Left colon (tissue), 2 donors: Measurements from ENCODE around the gene BARHL2. TPM values are rescaled to one million over a fixed set of nuclear protein-coding genes. Genes with fewer than 3 reads are reported as not detected.

ENCODE experiments used
- ATAC-seq: fragments of 200-7000 bp; cut with Tn5 transposase; one replicate; pipeline ENCODE4 v1.9.1; 2020; ENCODE audit warnings: mild to moderate bottlenecking, moderate library complexity
- DNase-seq, 2 donors: peaks; one replicate each; pipeline ENCODE4 v3.0.0-alpha.2; 2020
- intact Hi-C, 2 donors: fragments of 100-400 bp; cut with DNase I in 1 of 2; cut with micrococcal nuclease in 1 of 2; formaldehyde crosslinking; loops; one replicate each; pipeline versions ENCODE4 v1.11.2 to v1.14.0; 2022; cut with DNase I, micrococcal nuclease
- total RNA-seq, 2 donors: library from RNA; stranded (reverse); fragmentation: NEBNext Ultra II Directional; extraction: Animal tissue kit (Norgen Biotek cat#: 25700); gene quantifications; one replicate each; pipeline ENCODE4 v1.2.1, GENCODE V29; 2021
- donor health status: DM: no; HTN: no; CAD: no.
- donor health status: DM: yes; HTN: yes; CAD: no.

BARHL2 gene
- total RNA-seq, 2 donors from 2014 or later = not detected

DNA sequence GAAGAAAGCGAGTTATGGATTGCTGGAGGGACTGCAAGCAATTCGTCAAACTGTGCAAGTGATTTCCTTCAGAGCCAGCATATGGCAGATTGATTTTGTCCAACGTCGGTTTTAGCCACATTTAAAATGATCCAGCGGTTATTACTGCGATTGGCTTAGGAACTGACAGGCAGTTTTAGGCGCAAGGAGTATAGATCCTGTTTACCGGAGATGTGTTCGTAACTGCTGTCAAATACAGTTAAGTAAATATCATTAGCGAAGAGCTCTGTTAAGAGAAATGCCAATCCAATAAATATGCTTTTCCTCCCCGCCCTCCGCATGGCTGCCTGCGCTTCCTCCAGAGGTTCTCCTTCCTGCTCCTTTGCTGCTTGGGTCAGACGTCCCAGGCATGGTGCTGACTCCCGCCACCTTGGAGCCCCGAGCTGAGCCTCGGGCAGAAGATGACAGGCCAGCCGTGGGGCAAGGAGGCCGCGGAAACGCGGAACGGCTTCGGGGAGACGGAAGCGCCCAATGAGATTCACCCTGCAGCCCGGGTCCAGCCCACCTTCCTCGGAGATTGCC lies 9.4 kb upstream of the BARHL2 start:
- ATAC-seq (no peak), DNase-seq (no peak)
- intact Hi-C loops = loop anchor here in 1 of 2 donors (10.0 kb wide), 1 partner anchor 238 kb away; no protein-coding TSS in a partner anchor

DNA sequence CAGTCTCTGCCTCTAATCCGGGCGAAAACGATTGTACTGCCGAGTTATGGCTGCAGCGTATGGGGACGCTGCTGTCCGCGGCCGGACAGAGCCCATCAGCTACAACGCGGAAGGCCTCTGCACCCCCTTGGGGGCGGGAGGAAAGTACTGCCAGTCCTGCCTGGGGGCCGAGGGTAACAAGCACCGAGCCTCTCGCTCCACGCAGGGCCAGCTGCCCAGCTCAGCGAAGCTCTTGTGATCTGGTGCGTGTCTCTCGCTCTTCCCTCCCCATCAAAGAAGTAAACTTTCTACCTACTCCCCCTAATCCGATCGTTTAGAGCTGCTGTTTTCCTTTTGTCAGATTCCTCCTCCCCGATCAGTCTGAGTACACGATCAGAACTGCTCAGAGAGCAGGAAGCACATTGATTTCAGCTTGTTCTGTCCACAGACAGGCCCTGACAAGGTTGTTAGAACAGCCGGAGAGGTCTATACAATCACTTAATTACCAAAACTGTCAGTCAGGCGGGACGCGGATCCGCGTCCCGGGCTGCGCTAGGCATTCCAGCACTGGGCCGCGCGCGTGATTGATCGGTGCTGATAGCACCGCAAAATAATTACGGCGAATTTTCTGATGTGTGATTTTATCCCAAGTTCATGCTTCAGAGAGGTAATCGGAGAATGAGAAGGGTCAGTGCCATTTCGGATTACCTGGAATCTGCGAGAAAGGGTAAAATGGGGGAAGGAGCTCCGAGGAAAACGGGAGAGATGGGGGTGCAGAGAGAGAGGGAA lies 8.7 kb upstream of the BARHL2 start:
- ATAC-seq = peak; percentile 38
- no peak for DNase-seq
- intact Hi-C loops = loop anchor here in 1 of 2 donors (10.0 kb wide), 1 partner anchor 239 kb away; no protein-coding TSS in a partner anchor

DNA sequence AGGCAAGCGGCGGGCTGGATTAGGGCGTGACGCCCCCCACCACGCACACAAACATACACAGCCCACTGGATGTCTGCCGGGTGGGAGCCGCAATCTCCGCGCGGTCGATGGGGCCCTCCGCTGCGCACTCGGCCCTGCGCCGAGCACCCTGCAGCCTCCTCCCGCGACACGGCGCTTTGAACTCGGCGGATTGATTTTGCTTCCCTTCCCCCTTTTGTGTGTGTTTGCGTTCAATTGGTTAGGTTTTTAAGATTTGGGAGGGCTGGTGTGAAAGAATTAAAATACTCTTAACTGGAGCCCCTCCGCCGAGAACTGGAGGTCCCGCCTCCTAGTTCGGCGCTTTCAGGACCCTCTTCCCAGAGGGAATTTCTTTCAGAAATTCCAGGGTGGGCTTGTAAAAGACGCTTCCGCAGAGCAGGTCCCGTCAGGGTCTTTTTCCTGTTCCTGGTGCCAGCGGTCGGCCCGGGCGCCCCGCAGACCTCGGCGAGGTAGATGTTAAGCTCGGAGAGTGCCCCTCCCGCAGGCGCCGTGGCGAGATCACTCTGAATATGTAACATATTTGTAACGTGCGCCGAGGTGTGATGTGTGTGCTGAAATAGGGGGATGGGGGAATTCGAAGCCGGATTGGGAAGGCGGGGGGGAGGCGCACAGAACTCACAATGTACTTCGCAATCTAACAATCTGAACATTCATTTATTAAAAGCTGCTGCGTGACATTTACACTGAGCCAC lies 8.0 kb upstream of the BARHL2 start:
- intact Hi-C loops = loop anchor here in 1 of 2 donors (10.0 kb wide), 1 partner anchor 240 kb away; no protein-coding TSS in a partner anchor
- DNase-seq (no peak), ATAC-seq (no peak)

DNA sequence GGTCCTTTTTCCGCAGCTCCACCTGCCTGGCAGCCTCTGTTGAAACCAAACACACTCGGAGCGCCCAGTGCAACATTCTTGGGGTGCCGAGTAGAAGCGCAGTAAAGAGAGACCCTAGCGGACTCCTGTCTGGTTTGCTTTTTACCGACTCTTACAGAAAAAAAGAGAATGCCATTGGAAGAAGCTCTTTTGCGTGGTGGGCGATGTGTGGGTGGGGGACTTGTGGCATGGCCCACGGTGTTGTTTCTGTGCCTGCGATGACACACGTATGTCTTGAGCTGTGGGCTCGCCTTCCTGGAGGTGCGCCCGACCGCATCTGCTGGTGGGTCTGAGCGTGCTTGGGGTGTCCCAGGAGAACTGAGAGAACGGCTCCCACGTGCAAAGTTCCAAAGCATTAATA lies 7.3 kb upstream of the BARHL2 start:
- intact Hi-C loops = loop anchor here in 1 of 2 donors (10.0 kb wide), 1 partner anchor 240 kb away; no protein-coding TSS in a partner anchor
- no peak for ATAC-seq
- no peak for DNase-seq

DNA sequence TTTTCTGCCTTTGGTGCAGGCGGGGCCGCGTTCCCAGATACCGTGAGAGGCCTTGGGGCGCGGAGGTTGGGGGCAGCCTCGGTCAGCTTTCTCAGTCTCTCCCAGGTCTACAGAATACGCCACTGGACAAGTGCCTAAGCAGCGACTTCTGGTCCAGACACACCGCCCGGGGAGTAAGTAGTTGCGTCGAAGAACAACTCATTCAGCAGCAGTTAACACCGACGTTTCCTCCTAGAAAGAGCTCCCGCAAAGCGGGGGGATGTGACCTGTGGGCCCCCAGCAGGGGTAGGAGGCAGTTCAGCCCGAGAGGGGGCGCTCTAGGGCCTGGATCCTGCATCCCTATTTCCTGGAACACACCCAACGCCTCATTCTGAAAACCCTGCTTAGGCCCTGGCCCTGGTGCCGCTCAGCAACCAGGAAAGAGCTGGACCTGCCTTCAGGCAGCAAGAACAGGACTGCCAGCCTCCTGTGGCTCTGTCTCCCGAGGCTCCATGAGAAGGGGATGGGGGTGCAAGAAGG lies 6.5 kb upstream of the BARHL2 start:
- no peak for ATAC-seq
- no peak for DNase-seq
- intact Hi-C loops = loop anchor here in 1 of 2 donors (10.0 kb wide), 1 partner anchor 241 kb away; no protein-coding TSS in a partner anchor

DNA sequence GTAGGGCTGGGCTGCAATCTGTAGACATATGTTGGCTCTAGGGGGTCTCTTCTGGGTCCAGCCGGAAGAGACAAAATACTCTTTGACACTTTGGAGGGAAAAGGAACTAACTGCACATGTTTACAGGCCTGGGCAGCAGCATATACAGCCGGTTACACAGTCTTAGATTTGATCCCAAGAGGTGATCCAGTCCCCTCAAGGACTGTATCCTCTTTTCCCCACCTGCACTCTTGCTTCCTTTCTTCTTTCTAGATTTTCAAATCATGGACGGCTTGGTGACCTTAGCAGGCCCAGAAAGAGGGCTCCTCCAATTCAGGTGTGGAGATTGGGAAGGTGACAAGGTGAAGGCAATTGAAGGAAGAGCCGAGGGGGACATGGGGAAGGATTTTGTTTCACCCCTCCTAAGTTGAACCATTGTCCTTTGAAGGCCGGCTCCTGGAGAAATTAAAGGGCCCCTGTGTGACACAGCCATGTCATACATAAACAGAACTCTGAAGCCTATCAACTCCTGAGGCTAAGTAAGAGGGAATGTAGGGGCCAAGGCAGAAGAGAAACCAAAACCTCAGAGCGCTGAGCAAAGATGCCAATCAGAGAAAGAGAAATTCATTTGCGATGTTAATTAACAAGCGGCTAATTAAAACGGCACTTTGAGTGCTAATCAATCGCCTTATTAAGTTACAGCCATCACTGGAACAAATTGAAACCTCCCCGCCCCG lies 5.9 kb upstream of the BARHL2 start:
- DNase-seq (no peak), ATAC-seq (no peak)
- intact Hi-C loops = loop anchor here in 1 of 2 donors (10.0 kb wide), 1 partner anchor 242 kb away; no protein-coding TSS in a partner anchor

DNA sequence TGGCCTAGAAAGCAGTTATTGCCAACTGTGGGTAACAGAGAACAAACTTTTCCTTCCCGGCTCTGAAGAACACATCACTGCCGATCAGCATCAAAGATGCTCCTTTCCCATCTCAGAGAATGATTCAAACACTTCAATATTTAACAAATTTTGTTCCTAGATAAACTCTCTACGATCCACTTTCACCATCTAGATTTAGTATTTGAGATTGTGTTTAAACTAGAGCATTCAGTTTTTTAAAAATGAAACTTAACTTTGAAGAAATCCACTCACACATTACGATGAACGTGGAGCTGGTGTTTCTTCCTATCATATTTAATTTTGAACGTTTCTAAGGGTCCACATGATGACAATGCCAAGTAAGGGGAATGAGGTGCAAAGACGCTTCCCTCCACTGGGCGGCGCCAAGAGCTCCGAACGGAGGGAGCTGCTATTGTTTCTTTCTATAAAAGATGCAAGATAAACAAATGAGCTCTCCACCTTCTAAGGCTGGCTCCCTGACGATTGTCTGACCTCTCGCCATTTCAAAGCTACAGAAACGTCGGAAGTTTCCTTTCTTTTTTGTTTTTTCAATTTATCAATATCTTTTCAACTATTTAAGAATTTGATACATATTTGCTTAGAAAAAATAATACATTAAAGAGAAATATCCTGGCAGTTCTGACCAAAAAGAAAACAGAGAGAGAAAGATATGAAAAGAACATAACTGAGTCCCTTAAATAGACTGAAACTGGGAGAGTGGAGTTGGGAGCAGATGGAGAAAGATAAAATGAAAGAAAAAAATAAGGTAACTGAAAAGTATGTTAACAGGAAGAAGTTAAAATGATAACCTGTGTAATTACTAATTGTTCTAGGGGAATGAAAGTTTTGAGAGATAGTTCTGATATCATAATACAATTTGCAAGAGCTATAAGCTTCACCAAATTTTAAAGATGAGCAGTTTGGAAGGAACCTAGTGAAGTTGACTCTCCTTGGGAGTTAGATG lies 4.4 kb upstream of the BARHL2 start:
- intact Hi-C loops = loop anchor here in 1 of 2 donors (10.0 kb wide), 1 partner anchor 243 kb away; no protein-coding TSS in a partner anchor
- ATAC-seq (peak; percentile 64), DNase-seq (peak in 1 of 2 donors; percentile 50)

DNA sequence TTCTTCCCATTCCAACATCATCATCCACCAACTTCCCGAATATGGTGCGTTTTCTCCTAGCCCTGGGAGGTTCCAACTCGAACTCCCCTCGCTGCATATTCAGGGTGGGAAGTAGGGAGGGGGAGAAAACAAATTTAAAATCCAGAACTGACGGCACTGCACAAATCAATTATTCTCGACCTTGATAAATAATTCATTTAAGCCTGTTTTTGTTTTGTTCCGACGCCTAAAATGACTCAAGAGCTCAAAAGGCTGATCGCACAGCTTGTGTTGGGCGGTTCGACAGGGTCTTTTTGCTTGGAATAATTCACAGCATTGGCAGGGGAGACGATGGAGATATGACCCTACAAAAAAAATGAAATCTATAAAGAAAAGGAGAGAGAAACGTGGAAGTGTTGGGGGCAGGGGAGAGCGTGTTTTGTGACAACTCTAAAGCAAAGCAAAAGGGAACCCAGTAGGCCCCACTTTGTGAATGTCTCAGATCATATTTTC lies 3.1 kb upstream of the BARHL2 start:
- DNase-seq (no peak), ATAC-seq (no peak)
- intact Hi-C loops = loop anchor here in 1 of 2 donors (10.0 kb wide), 1 partner anchor 245 kb away; no protein-coding TSS in a partner anchor

DNA sequence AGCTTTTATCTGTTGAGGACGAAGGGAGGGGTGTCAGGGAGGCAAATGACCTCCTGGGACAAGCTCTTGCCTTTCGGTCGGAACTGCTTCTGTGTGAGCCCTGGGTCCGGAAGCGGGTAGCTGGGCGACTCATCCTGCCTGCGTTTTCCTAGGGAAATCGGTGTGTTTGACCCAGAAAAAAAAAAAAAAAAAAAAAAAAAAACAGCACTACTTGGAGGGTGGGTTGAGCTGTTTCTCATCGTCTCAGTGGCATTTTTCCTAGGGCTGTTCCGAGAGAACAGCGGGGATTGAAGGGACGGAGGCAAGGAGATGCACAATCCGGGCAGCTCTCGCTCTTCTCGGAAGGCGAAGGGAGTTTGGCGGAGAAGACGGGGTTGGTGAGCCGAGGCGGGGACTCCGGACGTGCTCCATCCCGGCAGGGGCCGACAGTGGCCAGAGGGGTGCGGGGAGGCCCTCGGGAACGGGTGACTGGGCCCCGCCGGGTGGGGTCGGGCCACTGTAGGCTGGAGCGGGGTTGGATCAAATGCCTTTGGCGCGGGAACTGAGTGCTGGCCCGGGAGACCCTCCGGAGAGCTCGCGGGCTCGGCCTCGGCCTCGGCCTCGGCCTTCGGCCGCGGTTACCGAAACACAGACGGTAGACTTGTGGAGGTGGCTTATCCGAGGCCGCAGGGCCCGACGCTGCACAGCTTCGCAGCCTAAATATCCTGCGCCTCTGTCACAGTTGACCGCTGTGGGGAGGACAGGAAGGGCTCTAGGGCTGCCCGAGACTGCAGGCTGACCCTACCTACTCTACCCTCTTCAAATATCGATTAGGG lies 2.4 kb upstream of the BARHL2 start:
- DNase-seq (no peak), ATAC-seq (no peak)
- intact Hi-C loops = loop anchor here in 1 of 2 donors (10.0 kb wide), 1 partner anchor 245 kb away; no protein-coding TSS in a partner anchor

DNA sequence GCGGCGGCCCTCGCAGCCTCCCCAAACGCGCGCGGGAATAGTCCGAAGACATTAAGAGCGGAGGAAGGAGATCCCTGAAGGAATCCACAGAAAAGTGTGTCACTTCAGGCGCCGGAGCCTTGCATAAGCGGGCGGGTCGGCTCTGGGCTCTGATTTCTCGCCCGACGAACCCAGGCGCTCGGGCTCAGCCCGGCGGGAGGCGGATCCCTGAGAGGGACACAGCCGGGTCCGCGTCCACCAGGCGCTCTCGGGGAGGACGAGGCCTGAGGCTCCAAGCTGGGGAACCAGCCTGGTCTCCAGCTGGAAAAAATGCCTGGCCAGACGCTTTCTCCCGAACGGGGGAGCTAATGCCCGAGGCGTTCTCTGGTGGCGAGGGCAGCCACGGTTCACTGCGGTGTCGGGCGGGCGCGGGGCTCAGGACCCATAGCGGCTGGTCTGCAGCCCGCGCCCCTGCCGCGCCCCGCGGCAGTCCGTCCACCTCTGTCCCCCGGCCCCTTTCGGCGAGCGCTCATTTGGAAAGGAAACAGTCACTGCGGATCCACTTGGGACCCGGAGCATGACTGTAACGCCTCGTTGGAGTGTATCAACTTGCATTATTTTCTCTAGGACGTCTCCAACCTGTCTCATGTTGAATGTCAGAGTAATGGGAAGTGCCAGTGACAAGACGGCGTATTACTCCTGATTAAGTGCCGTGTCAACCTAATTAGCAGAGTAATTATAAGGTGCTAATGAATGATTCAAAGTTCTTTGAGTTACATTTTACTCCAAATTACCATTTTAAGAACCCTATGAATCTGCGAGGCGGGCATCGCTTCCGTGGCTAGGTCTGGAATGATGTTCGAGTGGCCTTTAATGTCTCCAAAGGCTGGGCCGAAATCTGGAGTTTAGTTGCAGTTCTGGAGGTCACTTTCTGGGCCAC lies 1.6 kb upstream of the BARHL2 start:
- intact Hi-C loops = no loop called here
- ATAC-seq = peak; percentile 42

DNA sequence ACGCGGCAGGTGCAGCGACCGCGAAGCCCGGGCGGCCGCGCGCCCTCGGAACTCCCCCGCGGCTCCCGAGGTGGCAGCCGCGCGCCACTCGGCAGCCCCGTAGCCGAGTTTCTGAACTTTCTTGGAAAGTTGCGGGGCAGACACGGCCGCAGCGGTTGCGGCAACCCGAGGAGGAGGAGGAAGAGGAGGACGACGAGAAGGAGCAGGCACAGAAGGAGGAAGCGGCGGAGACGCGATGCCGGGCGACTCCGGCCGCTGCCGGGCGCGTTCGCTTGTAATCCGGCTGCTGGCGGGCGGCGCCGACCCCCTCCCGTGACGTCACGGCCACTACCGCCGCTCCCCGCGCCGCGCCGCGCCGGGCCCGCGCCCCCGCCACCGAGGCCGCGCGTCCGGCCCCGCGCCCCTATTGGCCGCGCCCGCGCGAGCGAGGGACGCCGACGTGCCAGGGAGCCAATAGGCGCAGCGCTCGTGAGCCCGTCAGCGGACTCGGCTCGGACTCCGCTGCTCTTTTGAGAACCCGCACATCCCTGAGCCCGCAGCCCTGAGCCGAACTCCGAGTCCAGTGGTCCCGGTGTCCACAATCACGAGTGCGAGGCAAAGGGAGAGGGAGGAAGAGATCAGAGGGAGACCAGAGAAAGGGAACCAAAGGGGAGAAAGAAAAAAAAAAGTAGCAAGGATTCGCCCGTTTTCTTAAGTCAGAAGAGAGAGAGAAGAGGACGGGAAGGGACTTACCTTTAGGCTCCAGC lies 736 bp upstream of the BARHL2 start:
- ATAC-seq (peak; percentile 91), DNase-seq (peak in 1 of 2 donors; percentile 61)
- intact Hi-C loops = no loop called here

More for the DNA sequence above, 1.6 kb upstream of the BARHL2 start:
- DNase-seq = no peak

DNA sequence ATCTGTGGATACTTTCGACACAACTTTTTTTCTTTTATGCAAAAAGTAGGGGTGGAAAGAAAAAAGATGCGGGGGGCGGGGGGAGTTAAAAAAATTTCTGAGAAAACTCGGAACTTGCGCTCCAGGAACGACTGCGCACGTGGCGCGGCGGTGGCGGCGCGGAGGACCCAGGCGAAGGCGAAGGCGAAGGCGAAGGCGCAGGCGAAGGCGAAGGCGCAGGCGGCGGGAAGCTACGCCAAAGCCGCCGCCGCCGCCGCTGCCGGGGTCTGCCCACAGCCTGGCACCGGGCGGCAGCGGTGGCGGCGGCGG lies 208 bp upstream of the BARHL2 start:
- intact Hi-C loops = no loop called here
- no peak for ATAC-seq

DNA sequence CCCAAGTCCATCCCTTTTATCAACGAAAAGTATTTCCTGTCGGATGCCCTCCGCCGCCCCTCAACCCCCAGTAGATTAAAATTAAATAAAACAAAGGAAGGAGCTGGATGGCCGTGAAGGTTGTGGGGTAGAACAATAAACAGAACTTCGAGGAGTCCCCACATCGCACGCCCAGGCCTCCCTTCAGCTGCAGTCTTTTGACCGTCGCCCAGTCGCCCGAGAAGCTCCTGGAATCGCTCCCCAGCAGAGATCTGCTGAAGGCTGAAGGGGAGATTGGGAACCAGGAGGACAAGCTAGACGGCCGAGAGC lies 905 bp downstream of the BARHL2 start:
- DNase-seq = no peak
- intact Hi-C loops = no loop called here
- no peak for ATAC-seq

More for the DNA sequence above, 208 bp upstream of the BARHL2 start:
- DNase-seq = no peak

DNA sequence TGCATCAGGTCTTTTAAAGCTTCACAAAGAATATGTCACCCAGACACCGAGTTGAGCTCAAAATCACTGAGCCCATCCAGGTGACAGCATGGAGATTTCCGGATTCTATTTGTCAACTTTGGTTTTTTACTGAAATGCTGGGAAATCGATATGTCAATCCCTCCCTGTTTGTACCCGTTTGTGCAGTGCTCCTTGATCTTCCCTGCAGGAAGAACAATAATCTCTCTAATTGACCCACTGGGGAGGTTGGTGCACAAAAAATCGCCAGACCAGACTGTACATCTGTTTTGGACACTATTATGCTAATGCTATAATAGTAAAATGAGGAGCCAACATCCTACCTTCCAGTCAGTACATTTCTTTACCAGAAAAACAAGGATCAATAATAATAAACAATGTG lies 1.8 kb downstream of the BARHL2 start:
- intact Hi-C loops = no loop called here
- ATAC-seq (no peak), DNase-seq (no peak)

DNA sequence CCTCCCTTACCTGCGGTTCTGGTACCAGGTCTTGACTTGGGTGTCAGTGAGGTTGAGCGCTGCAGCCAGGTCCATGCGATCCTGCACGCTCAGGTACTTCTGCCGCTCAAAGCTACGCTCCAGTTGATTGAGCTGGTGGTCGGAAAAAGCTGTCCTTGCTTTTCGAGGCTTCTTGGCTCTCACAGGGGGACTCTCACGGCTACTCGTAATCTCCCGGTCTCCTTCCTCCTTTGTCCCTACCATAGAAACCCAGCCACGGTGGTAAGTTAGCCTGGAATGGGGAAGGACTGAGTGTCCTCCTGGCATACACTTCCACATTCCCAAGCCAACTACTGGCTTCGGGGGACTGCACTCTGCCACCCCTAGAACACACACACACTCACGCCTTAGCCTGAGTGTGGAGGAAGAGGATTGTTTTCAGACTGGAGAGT lies 2.6 kb downstream of the BARHL2 start:
- intact Hi-C loops = no loop called here
- DNase-seq (no peak), ATAC-seq (no peak)
